Breast epithelium (tissue), 4 donors: ENCODE data around the gene DOCK9. TPM values are rescaled to one million over a fixed set of nuclear protein-coding genes. Genes with fewer than 3 reads are reported as not detected.

Experiments used
- DNase-seq, 2 donors: peaks; one replicate each; pipeline ENCODE4 v3.0.0-alpha.2; 2019; ENCODE audit warnings: low spot score in 2 of 2
- H3K27ac ChIP-seq, 2 donors: fragments of 200-600 bp; sonication (generic) in 1 of 2; one replicate each; pipeline ENCODE4 v1.5.1; 2016 to 2019; ENCODE audit warnings: mild to moderate bottlenecking in 1 of 2
- H3K27me3 ChIP-seq, 2 donors: fragments of 200-600 bp; sonication (generic) in 1 of 2; one replicate each; pipeline versions ENCODE4 v1.5.1 to v1.6.0; 2017 to 2019; ENCODE audit warnings: control low read depth in 1 of 2, mild to moderate bottlenecking in 1 of 2
- H3K36me3 ChIP-seq: fragments of 200-600 bp; one replicate; pipeline ENCODE4 v1.5.1; 2019
- H3K4me1 ChIP-seq, 2 donors: fragments of 200-600 bp; sonication (generic); one replicate each; pipeline ENCODE4 v1.5.1; 2016 to 2019; ENCODE audit warnings: control low read depth in 1 of 2
- H3K4me3 ChIP-seq, 3 donors: fragments of 200-600 bp; sonication (generic); 1 replicate in 2 of 3; 2 replicates in 1 of 3; pipeline ENCODE4 v1.5.1; 2016 to 2019; ENCODE audit warnings: mild to moderate bottlenecking in 3 of 3, moderate library complexity in 2 of 3
- H3K9me3 ChIP-seq, 2 donors: fragments of 200-600 bp; sonication (generic) in 1 of 2; one replicate each; pipeline ENCODE4 v1.5.1; 2016 to 2019; ENCODE audit warnings: control low read depth in 1 of 2
- CTCF ChIP-seq, 3 donors: fragments of 450-650 bp; IDR thresholded peaks; one replicate each; pipeline ENCODE4 v1.5.1; 2016 to 2017; ENCODE audit warnings: antibody characterized with exemption in 3 of 3, mild to moderate bottlenecking in 3 of 3, moderate library complexity in 3 of 3
- POLR2A ChIP-seq: fragments of 450-650 bp; IDR thresholded peaks from one replicate; pipeline ENCODE4 v1.6.1; 2016; ENCODE audit warnings: antibody characterized with exemption, mild to moderate bottlenecking, moderate library complexity
- POLR2AphosphoS5 ChIP-seq, 3 donors: sonication (generic); formaldehyde crosslinking; IDR thresholded peaks; one replicate each; pipeline ENCODE4 v1.6.1; 2017; ENCODE audit warnings: antibody characterized with exemption in 3 of 3
- intact Hi-C: fragments of 100-400 bp; cut with DNase I; formaldehyde crosslinking; loops from one replicate; pipeline ENCODE4 v1.15.1; 2023; ENCODE audit warnings: low total_unique reads
- total RNA-seq, 3 donors: library from RNA; depleted of rRNA; stranded (reverse); fragments of >200 nt; gene quantifications; one replicate each; pipeline ENCODE4 v1.1.0, GENCODE V29; 2016

The DOCK9 gene
- total RNA-seq, 3 donors from 2014 or later, result 85.5 to 155 (median 92.2) TPM

GRCh38 chr13:98917116-98917515 is 60.7 kb downstream of the DOCK9 start:
- intact Hi-C loops, result no loop called here
- H3K36me3 ChIP-seq, result no peaks in the 10 kb centered on the region

GRCh38 chr13:98916403-98916802 is 61.5 kb downstream of the DOCK9 start:
- Histone ChIP-seq H3K27ac (no peak overlapping the region), H3K36me3 (no peaks in the 10 kb centered on the region)
- intact Hi-C loops, result no loop called here

More at GRCh38 chr13:98917116-98917515, 60.7 kb downstream of the DOCK9 start:
- Histone ChIP-seq H3K9me3 (no peaks in the 10 kb centered on the region), H3K4me1 (no peaks in the 10 kb centered on the region), H3K27ac (no peak overlapping the region), H3K27me3 (no peaks in the 10 kb centered on the region), H3K4me3 (no peak overlapping the region)
- DNase-seq, result no peak
- TF ChIP-seq POLR2A, result no peak
- TF ChIP-seq CTCF (IDR thresholded peaks at IDR 0.05), result no peak
- TF ChIP-seq POLR2AphosphoS5 (IDR thresholded peaks at IDR 0.05), result no peak

GRCh38 chr13:98915981-98916380 is 61.9 kb downstream of the DOCK9 start:
- Histone ChIP-seq H3K9me3 (no peaks in the 10 kb centered on the region), H3K36me3 (no peaks in the 10 kb centered on the region), H3K27me3 (no peaks in the 10 kb centered on the region), H3K4me1 (no peaks in the 10 kb centered on the region), H3K4me3 (no peak overlapping the region), H3K27ac (no peak overlapping the region)
- intact Hi-C loops, result no loop called here
- no peak for TF ChIP-seq CTCF (IDR thresholded peaks at IDR 0.05)
- TF ChIP-seq POLR2AphosphoS5 (IDR thresholded peaks at IDR 0.05), result no peak
- no peak for TF ChIP-seq POLR2A
- no peak for DNase-seq

More at GRCh38 chr13:98916403-98916802, 61.5 kb downstream of the DOCK9 start:
- TF ChIP-seq CTCF (IDR thresholded peaks at IDR 0.05), result no peak
- TF ChIP-seq POLR2A, result no peak
- no peak for TF ChIP-seq POLR2AphosphoS5 (IDR thresholded peaks at IDR 0.05)
- Histone ChIP-seq H3K4me1 (no peaks in the 10 kb centered on the region), H3K27me3 (no peaks in the 10 kb centered on the region), H3K9me3 (no peaks in the 10 kb centered on the region), H3K4me3 (no peak overlapping the region)
- DNase-seq, result no peak

- TF ChIP-seq POLR2AphosphoS5 (IDR thresholded peaks at IDR 0.05), result no peak
- no peak for TF ChIP-seq POLR2A
- TF ChIP-seq CTCF (IDR thresholded peaks at IDR 0.05), result no peak
- Histone ChIP-seq H3K4me1 (no peaks in the 10 kb centered on the region), H3K4me3 (no peak overlapping the region), H3K36me3 (no peaks in the 10 kb centered on the region), H3K27me3 (no peaks in the 10 kb centered on the region), H3K27ac (no peak overlapping the region), H3K9me3 (no peaks in the 10 kb centered on the region)
- DNase-seq, result no peak
- intact Hi-C loops, result no loop called here
These were observed 62.3 kb downstream of the DOCK9 start for GRCh38 chr13:98915563-98915962.

- H3K4me1 ChIP-seq, result no peaks in the 10 kb centered on the region
- no peak for TF ChIP-seq POLR2A
- TF ChIP-seq CTCF (IDR thresholded peaks at IDR 0.05), result no peak
- TF ChIP-seq POLR2AphosphoS5 (IDR thresholded peaks at IDR 0.05), result no peak
- no peaks in the 10 kb centered on the region for H3K27me3 ChIP-seq
- intact Hi-C loops, result no loop called here
- no peak overlapping the region for H3K27ac ChIP-seq
- H3K9me3 ChIP-seq, result no peaks in the 10 kb centered on the region
- DNase-seq, result no peak
- H3K36me3 ChIP-seq, result no peaks in the 10 kb centered on the region
- H3K4me3 ChIP-seq, result no peak overlapping the region
These were observed 64.1 kb downstream of the DOCK9 start for GRCh38 chr13:98913741-98914140.
